ENCODE results near the gene MCF2L2.
"Not testable (repeated sequence)": the region's sequence is repeated elsewhere in the genome, so short reads cannot be mapped to it uniquely, and the experiment has no call there.

The MCF2L2 gene

GRCh38 chr3:183261151-183261724 is 167.2 kb downstream of the MCF2L2 start:
- DNase-seq = no peak

DNA sequence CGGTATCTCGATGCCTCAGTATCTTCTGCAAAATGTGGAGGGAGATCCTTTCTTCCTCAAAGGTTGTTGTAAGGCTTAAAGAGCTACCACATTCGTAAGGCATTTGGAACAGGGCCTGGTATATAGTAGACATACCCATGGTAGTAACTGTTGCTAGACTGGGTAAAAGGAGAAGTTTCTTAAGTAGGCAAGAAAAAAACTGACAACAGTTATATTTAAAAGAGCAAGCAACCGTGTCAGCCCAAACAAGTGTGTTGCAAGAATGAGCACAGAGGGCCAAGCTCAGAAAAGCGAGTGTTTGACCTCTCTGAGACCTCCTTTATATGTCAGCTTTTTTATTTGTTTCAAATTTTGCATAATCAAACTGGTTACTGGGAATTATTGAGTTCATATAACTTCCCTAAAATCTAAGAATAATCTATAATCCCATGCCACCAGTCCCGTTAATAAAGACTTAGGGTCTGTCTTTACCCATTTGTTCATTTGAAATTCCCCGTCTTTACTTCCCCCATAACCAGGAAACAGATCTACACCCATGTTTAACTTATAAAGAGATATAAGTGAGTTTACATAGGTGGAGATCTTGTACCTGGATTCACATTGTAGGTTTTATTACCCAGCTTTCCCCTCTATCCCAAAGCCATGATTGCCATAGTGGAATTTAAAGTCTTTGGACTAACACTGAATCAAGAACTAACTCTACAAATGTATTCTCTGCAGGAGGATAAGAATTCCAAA is 168.1 kb downstream of the MCF2L2 start:
- no peak for DNase-seq

DNA sequence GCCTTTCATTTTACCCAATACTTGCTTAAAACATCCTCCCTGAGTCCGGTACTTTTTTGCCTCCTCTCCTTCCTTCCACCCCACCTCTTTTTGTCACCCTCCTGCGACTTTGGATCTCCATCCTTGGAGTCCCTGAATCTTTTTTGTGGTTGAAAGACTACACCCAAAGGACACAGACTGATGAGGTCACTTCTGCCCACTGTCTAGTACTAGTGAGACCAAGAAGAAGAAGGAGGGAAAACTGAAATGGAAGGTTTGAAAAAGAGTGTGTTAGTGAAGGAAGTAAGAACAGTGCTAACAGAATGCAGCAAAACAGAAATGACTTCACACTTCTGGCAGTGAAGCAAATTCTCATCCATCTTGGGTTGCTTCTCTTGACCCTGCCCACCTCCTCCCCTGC is 168.8 kb downstream of the MCF2L2 start:
- no peak for DNase-seq

GRCh38 chr3:183259087-183259486 is 169.3 kb downstream of the MCF2L2 start:
- DNase-seq = no peak

DNA sequence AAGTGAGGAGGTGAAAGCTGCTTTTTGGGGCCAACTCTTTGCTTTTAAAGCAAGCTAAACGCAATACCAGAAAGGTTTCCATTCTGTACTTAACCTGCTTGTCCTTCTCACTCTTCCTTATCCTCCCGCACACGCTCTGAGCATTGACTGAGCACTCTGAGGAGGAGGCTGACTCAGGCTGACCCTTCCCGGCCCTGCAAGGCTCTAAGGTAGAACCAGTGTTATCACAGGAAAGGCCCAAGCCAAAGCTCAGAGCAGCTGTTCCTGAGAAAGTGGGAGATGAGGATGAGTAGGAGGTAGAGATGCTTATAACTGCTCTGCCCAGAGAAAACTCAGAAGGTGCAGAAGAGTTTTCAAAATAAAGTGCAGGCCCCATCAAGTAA is 173.1 kb downstream of the MCF2L2 start:
- no peak for DNase-seq

GRCh38 chr3:183254487-183255347 is 173.7 kb downstream of the MCF2L2 start:
- no peak for DNase-seq

GRCh38 chr3:183253528-183254486 is 174.6 kb downstream of the MCF2L2 start:
- DNase-seq = peak; percentile 62

DNA sequence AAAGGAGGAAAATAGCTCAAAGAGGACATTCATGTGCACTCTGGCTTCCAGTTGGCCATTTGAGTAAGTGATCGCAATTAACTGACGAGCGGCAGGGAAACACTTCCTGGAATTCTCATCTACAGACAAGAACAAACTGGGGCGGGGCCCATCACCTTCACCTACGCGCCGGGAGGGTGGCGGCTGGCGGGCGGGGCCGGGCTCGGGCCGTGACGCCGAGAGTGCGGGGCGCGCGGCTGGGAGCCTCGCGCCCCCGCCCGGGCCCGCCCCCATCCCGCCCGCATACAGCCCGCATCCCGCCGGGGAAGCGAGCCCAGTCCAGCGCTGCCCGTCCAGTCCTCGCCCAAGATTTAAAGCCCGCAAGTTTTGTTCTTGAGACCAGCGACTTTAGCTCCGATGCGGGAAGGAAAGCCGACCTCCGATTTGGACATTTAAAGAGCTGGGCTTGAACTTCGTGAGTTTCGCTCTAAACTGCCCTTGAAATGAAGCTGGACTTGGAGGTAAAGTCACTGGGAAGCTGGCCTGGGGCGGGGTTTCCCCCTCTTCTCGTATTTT is 175.4 kb downstream of the MCF2L2 start, which contains the start of gene B3GNT5:
B3GNT5 (plus strand) TSS at position 281 of the 555 bp plus-strand sequence. CDS start 16,546 bp downstream, outside the sequence.
- peak; percentile 92 for DNase-seq

DNA sequence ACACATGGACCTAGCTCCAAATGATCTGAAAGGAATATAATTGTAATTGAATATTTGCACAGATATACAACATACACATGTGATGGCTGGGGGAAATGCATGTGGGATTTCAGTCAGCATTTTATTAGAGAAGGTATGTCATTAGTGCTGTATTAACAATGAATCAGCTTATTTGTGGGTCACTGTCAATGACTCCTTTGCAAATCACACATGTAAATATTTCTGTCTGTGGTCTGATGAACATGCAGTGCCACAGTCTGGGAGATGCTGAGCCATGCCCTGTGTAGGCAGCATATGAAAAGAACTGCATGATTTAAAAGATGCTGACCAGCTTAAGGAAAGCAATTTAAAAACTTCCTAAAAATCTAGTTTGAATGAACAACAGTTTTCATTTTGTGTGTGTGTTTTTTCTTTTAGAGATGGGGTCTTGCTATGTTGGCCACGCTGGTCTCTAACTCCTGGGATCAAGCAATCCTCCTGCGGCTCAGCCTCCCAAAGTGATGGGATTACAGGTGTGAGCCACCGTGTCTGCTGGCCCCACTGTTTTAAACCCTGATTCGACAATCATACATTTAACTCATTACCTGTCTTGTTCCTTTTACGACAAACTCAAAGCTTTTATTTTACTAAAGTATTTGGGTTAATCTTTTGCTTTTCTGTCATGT is 176.2 kb downstream of the MCF2L2 start:
- no peak for DNase-seq

DNA sequence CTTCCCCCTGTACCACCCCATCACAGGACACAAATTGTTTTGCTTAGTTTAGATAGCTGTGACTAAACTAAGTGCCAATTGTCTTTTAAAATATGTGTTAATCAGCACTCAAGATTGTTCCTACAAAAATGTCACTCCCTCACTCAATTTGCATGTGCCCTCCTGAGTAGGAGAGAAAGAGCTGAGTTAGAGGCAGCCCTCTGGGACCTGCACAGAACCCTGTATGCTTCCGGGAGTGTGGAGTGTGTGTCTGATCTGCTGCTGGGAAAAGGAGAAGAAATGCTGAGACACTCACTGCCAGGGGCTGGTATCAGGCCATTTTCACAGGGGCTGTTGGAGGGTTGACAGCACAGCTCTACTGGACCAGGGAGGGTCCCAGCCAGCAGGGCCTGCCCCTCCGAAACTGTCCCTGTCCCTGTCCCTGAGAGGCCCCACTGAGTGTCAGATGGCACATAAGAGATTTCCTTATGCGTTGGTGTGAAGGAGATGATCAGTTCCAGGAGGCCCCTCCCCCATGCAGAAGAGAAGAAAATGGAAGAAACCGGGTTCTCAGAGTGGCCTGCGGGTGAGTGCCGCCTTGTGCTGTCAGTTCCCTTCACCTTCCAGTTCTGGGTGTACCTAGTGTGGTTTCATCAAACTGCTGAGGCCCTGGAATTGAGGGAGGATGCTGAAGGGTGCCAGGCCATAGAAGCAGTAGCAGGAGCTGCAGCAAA is 179.3 kb downstream of the MCF2L2 start:
- DNase-seq = no peak

DNA sequence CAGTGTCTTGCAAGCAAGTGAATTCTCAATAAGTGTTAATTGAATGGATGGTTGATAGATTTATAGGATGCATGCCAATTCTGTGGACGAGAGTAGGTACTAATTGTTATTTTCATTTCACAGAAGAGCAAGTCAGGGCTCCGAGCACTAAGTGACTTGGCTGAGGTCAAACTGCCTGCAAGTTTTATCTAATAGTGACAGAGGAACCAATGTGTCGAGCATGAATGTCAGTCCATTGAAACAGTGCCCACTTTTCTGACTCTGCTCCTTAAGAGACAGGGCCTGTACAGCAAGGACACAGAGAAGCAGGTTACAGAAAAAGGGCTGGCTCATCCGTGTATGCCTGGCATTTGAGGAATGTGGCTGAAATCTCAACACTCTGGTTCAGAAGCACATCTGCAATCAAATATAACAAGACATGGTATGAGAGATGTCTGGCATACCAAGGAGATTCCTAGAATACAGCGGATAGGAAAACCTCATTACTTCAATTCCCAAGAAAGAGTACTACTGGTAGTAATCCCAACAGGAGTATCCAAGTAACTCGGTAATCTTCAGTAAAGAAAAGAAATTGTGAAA is 181.3 kb downstream of the MCF2L2 start:
- no peak for DNase-seq

GRCh38 chr3:183244981-183245476 is 183.4 kb downstream of the MCF2L2 start:
- no peak for DNase-seq

- no peak for DNase-seq
These were observed 184.2 kb downstream of the MCF2L2 start for GRCh38 chr3:183244219-183244618.

DNA sequence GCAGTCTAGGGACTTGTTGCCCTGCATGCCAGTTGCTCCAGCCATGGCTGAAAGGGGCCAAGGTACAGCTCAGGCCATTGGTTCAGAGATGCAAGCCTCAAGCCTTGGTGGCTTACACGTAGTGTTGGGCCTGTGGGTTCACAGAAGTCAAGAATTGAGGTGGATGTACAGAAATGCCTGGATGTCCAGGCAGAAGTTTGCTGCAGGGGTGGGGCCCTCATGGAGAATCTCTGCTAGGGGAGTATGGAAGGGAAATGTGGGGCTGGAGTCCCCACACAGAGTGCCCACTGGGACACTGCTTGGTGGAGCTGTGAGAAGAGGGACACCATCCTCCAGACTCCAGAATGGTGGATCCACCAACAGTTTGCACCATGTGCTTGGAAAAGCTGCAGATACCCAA is 186.0 kb downstream of the MCF2L2 start:
- DNase-seq = no peak

DNA sequence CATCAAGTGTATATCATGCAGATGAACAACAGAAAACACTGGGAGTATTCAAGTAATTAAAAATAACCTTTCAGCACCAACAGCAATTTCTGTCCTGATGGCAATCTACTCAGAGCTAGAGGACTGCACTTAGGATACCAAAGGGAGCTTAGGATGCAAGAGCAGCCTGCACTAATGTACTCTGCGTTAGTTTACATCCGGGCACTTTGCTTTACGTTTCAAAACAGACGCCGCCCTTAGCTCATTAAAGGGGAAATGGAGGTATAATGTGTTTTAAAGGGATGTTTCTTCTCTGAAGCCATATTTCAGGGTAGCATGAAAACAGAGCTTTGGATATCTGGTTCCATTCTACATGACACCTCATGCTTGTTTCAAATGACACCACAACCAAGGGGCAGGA is 189.4 kb downstream of the MCF2L2 start:
- no peak for DNase-seq

DNA sequence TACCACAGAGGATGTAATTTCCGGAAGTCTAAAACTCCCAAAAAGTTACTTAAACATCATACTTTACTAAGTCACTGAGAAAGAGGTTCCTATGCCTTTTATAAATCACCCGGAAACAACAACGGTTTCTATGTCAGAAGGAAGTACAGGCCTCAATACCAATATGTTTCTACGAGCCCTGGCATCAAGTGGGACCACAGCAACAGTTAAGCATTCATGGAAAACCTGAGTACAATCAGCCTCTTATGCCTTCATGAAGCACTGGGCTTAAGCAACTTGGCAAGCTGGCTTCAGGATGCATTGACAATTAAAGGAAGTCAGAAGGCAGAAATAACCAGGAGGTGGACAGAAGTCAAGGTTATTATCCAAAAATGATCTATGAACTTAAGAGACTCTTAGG is 194.5 kb downstream of the MCF2L2 start:
- DNase-seq = no peak

DNA sequence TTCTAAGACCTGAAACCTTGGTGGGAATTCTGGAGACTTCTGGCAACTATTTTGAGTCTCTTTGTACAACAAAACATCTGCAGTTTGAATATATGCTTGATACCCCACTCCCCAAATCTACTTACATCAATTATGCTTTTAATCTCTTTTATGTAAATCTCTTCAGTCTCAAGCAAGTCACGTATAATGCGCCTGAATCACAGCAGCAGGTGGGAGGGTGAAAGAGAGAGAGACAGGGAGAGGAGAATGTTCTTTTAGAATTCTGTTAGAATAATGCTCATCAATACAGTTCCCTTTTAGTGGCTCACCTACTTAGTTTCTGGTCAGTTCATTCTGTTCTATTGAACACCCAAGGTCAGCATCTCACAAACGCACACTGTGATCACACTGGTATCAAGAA is 197.6 kb downstream of the MCF2L2 start:
- no peak for DNase-seq

GRCh38 chr3:183230251-183230650 is 198.2 kb downstream of the MCF2L2 start:
- DNase-seq = not testable (repeated sequence)

DNA sequence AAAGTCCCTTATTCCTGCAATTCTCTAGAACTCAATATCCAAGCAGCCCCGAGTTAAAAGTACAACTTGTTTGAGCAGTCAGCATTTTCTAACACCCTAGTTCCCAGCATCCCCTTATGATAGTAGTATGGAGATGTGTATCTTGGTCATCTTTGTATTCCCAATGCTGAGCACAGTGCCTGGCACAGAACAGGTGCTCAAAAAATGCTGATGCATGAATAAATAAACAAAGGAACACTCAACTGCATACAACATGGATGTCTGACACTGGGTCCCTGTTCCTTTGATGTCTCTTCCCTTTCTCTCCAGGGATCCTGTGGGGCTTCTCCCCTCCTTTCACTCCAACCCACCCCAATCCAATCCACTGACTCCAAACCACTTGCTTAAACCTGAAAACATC is 199.2 kb downstream of the MCF2L2 start:
- DNase-seq = no peak

- DNase-seq = no peak
These were observed 200.8 kb downstream of the MCF2L2 start for GRCh38 chr3:183227586-183227985.

Measured in NCI-H2107 (cell line).